Uterus (tissue), 2 donors: ENCODE data around the gene ACTR8.

Experiments used
- POLR2A ChIP-seq, 2 donors: fragments of 450-650 bp; IDR thresholded peaks; one replicate each; pipeline ENCODE4 v1.6.1; 2016; ENCODE audit warnings: antibody characterized with exemption in 2 of 2, mild to moderate bottlenecking in 1 of 2, moderate library complexity in 1 of 2
- TF ChIP-seq, protein P1 (sequence below), 4 experiments: fragments of 200-600 bp in 2 of 4; fragments of 450-650 bp in 2 of 4; sonication (generic) in 2 of 4; IDR thresholded peaks; one replicate each; pipeline ENCODE4 v1.5.1; 2016 to 2019; ENCODE audit warnings: antibody characterized with exemption in 4 of 4, mild to moderate bottlenecking in 2 of 4, moderate library complexity in 1 of 4

DNA sequence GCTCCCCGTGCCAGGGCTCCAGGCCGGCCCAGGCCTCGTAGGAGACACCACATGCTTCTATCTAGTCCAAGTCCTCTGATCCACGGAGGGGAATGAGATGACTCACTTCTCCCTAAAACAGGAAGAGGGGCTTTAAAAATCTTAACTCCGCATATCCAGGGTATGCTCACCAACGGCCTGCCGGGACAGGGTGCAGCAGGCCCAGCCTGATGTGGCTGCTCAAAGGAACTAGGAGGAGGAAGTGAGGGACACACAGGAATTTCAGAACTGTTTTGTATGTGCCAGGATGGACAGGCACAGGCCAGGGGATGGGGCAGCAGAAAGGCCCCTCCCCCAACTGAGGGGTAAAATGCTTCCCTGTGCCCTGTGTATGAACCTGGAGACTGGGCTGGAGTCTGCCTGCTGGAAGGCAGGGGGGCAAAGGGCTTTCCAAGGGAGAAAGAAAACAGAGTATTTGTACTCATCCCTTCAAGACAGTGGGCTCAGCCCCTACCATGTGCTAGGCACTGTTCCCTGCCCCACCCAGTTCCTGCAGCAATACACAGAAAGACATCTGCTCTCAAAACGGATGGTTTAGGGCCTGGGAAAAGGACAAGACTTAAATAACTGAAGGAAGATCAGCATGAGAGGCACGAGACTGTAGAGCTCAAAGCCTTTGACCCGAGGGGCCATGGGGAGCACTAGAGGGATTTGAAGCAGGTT is 57.8 kb downstream of the ACTR8 start:
- TF ChIP-seq, protein P1, sequence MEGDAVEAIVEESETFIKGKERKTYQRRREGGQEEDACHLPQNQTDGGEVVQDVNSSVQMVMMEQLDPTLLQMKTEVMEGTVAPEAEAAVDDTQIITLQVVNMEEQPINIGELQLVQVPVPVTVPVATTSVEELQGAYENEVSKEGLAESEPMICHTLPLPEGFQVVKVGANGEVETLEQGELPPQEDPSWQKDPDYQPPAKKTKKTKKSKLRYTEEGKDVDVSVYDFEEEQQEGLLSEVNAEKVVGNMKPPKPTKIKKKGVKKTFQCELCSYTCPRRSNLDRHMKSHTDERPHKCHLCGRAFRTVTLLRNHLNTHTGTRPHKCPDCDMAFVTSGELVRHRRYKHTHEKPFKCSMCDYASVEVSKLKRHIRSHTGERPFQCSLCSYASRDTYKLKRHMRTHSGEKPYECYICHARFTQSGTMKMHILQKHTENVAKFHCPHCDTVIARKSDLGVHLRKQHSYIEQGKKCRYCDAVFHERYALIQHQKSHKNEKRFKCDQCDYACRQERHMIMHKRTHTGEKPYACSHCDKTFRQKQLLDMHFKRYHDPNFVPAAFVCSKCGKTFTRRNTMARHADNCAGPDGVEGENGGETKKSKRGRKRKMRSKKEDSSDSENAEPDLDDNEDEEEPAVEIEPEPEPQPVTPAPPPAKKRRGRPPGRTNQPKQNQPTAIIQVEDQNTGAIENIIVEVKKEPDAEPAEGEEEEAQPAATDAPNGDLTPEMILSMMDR (IDR thresholded peaks at IDR 0.05) = no peak
- TF ChIP-seq POLR2A (IDR thresholded peaks at IDR 0.05) = no peak
